GM19035 (cell line): ENCODE data around the gene TMEM17.
"Not testable (repeated sequence)": the region's sequence is repeated elsewhere in the genome, so short reads cannot be mapped to it uniquely, and the experiment has no call there.

Experiments
- ATAC-seq: cut with Tn5 transposase; IDR thresholded peaks from one replicate; pipeline ENCODE4 v1.9.1; 2021; ENCODE audit not compliant: unreplicated experiment

TMEM17 gene, protein sequence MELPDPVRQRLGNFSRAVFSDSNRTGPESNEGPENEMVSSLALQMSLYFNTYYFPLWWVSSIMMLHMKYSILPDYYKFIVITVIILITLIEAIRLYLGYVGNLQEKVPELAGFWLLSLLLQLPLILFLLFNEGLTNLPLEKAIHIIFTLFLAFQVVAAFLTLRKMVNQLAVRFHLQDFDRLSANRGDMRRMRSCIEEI

DNA sequence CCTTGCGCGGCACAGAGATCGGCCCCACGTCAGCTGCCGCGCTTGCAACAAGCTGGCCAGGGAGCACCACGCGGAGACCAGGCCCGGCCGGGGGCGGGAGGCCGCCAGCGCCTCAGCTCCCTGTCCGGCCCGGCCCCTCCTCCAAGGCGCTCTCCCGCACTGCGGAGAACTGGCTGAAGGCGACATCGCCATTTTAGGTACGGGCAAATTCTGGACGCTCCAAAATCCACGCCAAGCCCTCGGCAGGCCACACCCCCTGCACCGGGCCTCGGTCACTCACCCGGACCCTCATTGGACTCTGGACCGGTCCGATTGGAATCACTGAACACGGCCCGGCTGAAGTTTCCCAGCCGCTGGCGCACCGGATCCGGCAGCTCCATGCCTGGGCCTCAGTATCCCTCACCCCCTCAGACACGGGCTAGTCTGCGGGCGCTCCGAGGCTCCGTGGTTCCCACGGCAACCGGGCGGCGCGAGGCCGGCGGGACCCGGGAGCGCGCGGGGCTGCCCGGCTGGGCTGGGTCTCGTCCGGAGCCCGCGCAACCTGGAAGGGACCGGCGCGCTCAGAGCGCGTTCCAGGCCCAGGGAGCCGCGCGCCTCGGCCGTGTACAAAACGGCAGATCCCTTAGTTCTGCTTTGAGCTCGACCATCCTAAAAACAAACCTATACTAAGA, at the start of gene TMEM17:
TSS of gene TMEM17 (minus strand) at position 446 of the 671 bp plus-strand sequence. CDS start at position 380, 66 bp downstream.
- ATAC-seq, result peak; percentile 82

DNA sequence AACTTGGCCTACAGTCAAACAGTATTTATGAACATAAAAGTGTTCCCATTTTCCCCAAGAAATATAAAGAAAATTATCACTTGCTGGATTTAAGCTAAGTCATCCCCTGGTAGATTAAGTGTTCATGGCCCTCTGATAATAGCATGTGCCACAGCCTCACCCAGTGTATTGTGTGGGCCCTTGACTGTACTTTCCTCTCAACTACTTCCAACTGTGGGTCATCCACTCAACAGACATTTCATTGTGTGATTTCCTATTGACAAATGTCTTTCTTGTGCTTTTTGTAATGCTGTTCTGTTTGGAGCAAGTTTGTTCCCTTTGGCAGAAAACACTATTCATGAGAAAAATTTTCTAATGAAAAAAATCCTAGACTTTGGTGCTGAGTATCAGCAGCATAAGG, 48.4 kb upstream of the TMEM17 start:
- no peak for ATAC-seq

DNA sequence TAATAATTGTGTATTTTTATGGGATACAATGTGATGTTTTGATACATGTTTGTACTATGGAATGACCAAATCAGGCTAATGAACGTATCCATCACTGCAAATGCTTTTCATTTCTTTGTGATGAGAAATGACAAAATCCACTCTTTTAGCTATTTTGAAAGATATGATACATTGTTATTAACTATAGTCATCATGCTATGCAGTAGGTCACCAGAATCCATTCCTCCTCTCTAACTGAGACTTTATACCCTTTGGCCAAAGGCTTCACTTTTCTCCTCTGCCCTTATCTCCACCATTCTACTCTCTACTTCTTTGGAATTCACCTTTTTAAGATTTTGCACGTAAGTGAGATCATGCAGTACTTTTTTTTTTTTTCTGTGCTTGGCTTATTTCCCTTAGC, 44.5 kb upstream of the TMEM17 start:
- ATAC-seq, result no peak

GRCh38 chr2:62547854-62548253, 41.9 kb upstream of the TMEM17 start:
- no peak for ATAC-seq

- no peak for ATAC-seq
Observed at GRCh38 chr2:62545261-62545660, 39.3 kb upstream of the TMEM17 start.

DNA sequence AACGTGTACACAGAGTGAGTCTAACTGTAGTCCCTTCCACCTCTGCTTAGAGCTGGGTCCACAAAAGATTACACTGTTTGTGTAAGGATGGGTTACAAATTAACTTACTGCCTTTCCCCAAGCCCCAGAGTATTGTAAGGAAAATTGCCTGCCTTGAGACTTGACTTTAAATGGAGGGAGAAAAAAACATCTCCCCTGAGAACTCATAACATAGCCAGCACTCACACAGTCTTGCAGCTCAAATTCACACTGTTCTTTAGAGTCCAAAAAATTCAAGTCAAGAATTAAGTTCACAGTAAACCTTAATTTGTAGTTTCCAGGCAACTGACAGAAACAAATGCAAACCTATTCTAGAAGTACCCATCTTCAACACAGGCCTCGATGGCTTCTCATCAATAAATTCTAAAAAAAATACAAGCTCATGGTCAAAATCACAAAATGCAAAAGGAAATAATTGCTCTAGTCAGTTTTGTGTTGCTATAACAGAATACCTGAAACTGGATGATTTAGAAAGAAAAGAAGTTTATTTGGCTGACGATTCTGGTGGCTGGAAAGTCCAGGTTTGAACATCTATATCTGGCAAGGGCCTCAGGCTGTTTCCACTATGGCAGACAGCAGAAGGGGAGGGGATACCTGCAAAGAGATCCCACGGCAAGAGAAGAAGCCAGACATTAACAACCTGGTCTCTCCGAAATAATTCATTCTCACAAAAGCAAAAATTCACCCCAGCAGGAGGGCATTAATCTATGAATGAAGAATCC, 34.6 kb upstream of the TMEM17 start:
- ATAC-seq, result no peak

GRCh38 chr2:62539606-62540407, 33.8 kb upstream of the TMEM17 start:
- ATAC-seq, result no peak

DNA sequence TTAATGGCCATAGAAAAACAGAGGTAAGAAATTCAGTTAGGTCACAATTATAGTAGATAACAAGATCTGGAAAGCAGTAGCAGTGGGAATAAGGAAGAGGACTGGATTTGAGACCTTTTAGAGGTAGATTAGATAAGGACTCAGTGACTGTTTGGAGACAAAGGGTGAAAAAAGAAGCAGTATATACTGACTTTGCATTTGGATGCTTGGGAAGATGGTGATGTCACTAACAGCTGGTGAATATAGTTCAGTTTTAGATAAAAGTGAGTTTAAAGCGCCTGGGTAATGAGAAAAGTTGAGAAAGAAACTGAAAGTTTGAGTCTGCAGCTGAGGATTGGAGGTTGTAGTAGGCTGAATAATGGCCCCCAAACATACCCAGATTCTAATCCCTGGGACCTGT, 32.8 kb upstream of the TMEM17 start:
- ATAC-seq, result no peak

DNA sequence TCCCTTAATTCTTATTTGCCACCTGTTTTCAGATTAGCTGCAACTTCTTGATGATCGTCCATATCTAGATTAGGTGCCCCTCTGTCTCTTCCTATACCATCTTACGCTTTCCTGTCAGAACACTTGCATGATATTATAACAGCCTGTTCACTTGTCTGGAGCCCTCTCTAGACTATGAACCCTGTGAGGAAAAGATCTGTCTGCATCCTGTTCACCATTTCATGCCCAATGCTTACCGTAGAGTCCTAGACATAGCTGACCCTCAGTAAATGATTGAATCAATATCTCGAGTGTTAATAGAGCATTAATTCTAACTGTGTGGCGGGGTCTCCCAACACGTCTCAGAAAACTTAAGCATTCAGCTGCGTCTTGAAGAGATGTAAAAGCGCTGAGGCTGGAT, 31.8 kb upstream of the TMEM17 start:
- no peak for ATAC-seq

DNA sequence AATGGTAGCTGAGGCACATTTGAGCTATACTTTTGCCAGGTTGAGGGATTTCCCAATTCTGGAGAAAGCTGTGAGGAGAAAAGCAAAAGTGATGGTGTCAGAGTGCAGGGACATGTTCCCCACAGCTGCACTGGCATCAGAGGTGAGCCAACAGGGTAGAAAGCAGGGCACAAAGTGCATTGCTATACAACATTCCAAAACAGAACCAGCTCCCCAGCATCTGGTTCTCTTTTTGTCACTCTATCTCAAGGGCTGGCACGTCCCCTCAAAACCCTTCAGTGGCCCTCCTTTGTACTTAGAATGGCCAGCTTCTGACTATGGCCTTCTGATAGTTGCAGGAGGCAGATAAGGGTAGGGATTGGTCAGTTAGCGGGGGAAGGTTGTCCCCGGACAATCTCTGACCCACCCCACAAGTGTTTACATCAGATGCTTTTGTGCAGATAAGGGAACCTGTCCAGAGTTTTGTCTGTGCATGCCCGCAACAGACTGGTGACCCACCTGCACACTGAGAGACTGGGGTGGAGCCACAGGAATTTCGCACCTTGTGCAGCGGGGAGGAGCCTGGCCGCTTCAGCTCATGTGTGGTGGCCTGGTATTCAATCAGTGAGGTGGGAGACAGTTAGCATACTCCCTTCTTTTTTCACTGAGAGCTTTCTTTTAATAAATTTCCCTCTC, 31.0 kb upstream of the TMEM17 start:
- no peak for ATAC-seq

GRCh38 chr2:62535521-62535920, 29.5 kb upstream of the TMEM17 start:
- not testable (repeated sequence) for ATAC-seq

DNA sequence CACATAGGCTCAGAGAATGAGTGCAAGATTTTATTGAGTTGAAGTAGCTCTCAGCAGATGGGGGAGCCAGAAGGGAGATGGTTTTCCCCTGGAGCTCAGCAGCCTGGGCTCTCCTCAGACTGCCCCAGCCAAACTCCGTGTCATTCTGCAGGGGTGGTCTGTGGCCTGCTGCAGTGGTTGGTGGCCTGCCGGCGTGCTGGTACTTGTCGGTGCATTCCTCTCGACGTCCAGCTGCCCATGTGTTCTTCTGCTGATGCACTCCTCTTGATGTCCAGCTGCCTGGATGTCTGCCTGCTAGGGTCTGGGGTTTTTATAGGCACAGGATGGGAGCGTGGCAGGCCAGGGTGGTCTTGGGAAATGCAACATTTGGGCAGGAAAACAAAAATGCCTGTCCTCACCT, 25.6 kb upstream of the TMEM17 start:
- ATAC-seq, result no peak

- no peak for ATAC-seq
Observed at GRCh38 chr2:62529758-62530157, 23.8 kb upstream of the TMEM17 start.

DNA sequence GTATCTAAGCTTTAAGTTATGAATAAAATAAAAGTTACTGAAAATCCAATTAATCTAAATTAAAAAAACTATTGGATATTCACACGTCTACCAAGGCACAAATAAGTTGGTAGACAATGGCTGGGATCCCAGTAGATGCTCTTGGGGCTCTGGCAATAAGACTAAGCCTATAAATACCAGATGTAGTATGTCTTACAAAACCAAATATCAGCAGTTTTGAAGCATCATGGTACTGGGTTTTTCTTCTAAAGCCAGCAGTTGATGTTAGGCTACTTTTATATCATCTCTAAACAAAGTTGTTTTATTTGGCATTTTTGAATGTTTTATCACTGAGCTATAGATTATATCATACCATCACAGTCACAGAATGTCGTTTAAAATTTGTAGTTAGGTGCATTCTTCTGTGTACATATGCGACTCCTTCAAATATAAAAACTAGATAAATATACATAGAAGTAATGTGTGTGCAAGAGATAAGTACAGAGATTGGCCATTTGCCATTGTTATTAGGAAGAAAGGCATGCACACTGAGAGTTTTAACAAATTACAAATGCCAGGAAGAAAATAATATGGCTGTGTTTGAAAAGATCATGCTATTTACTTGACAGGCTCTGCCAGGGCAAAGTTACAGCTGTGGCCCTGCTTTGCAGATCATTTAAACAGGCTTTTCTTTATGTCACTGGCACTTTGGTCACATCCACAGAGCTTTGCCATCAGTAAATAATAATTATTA, 21.6 kb upstream of the TMEM17 start:
- no peak for ATAC-seq

GRCh38 chr2:62526531-62527381, 20.8 kb upstream of the TMEM17 start:
- ATAC-seq, result no peak

DNA sequence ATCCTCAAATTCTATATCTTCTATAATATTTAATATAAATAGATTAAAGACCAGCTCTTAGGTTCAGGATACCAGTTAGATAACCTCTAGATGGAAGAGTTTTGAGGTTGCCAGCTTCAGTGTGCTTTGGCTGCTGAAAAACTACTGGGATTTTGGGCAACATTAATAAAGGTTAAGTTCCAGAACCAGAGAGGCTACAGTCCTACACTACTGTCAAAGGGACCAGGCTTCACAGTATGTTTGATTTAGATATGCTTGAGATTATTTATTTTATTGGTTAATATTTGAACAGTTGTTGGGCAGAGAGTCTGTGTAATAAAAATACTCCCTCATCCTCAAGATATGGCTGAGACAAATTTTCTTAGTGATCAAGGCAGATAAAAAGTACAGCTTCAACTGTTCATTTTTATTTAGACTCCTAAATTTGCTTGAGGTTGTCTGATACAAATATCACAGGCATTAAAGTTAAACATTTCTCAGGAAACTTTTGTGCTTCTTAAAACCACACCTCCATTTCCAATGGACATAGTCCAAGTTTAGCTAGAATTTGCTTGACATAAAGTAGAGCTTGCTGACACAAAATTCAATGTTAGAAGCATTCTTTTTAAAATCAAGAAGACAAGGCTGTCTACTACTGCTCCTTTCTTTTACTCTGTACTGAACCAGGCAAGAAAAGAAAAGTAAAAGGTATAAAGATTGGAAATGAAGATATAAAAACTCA, 19.7 kb upstream of the TMEM17 start:
- no peak for ATAC-seq

- ATAC-seq, result no peak
Observed at GRCh38 chr2:62524293-62524941, 18.4 kb upstream of the TMEM17 start.

GRCh38 chr2:62521061-62521460, 15.1 kb upstream of the TMEM17 start:
- ATAC-seq, result not testable (repeated sequence)
